ENCODE data around the gene CCL7.

CCL7 gene

GRCh38 chr17:34234616-34235015 lies 35.4 kb upstream of the CCL7 start:
- Histone ChIP-seq H3K9ac (ENCODE audit: low read length) (no peak overlapping the region), H3K36me3 (ENCODE audit: insufficient read depth, low read length) (no peaks in the 10 kb centered on the region), H3K4me1 (ENCODE audit: insufficient read depth, low read length) (peaks cover 35% of the 10 kb centered on the region), H3K27ac (ENCODE audit: low read depth, low read length) (peak overlapping the region; percentile 31), H3K27me3 (ENCODE audit: control insufficient read depth in 1 of 2, insufficient read depth in 2 of 2, low read length in 2 of 2) (no peaks in the 10 kb centered on the region), H3K4me3 (ENCODE audit: low read depth in 1 of 2, low read length in 2 of 2) (no peak overlapping the region), H3K9me3 (ENCODE audit: low read length) (no peaks in the 10 kb centered on the region)

DNA sequence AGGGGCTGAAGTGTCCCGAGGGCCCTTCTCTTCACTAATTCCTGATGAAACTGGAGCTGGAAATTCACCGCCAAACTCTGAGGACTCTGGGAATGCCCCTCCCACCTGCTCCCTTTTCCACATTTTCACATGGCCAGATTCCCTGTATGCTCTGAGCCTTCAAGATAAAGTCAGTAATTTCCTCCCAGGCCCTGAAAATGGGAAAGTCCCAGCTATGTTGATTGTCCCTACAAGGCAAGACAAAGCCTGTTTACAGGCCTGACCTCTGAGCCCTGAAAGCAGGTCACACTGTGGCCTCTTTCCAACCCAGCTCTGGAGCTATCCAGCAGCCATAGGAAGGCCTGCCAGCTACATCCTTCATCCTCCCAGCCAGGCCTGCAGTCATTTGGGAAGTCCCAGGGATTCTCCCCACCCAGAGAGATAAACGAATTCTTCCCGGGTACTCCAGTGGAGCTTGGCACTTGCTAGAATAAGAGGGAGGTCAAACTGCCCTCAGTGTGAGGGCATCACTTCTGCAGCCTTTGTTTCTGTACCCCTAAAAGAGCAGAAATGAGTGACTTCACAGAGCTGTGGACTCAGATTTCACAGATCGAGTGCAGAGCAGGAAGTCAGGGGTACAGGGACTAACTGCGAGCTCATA lies 34.5 kb upstream of the CCL7 start:
- Histone ChIP-seq H3K27ac (ENCODE audit: low read depth, low read length) (peak overlapping the region; percentile 27), H3K4me1 (ENCODE audit: insufficient read depth, low read length) (peaks cover 43% of the 10 kb centered on the region), H3K36me3 (ENCODE audit: insufficient read depth, low read length) (no peaks in the 10 kb centered on the region), H3K9ac (ENCODE audit: low read length) (no peak overlapping the region), H3K4me3 (ENCODE audit: low read depth in 1 of 2, low read length in 2 of 2) (no peak overlapping the region), H3K27me3 (ENCODE audit: control insufficient read depth in 1 of 2, insufficient read depth in 2 of 2, low read length in 2 of 2) (no peaks in the 10 kb centered on the region), H3K9me3 (ENCODE audit: low read length) (no peaks in the 10 kb centered on the region)

- no peak overlapping the region for H3K9ac ChIP-seq (ENCODE audit: low read length)
- H3K4me3 ChIP-seq (ENCODE audit: low read depth in 1 of 2, low read length in 2 of 2): no peak overlapping the region
- H3K4me1 ChIP-seq (ENCODE audit: insufficient read depth, low read length): peaks cover 49% of the 10 kb centered on the region
- no peaks in the 10 kb centered on the region for H3K27me3 ChIP-seq (ENCODE audit: control insufficient read depth in 1 of 2, insufficient read depth in 2 of 2, low read length in 2 of 2)
- no peaks in the 10 kb centered on the region for H3K36me3 ChIP-seq (ENCODE audit: insufficient read depth, low read length)
- H3K9me3 ChIP-seq (ENCODE audit: low read length): no peaks in the 10 kb centered on the region
- peak overlapping the region; percentile 27 for H3K27ac ChIP-seq (ENCODE audit: low read depth, low read length)
Observed at GRCh38 chr17:34236281-34236892, 33.6 kb upstream of the CCL7 start.

GRCh38 chr17:34237458-34237857 lies 32.6 kb upstream of the CCL7 start:
- Histone ChIP-seq H3K9me3 (ENCODE audit: low read length) (no peaks in the 10 kb centered on the region), H3K4me1 (ENCODE audit: insufficient read depth, low read length) (peaks cover 49% of the 10 kb centered on the region), H3K9ac (ENCODE audit: low read length) (no peak overlapping the region), H3K36me3 (ENCODE audit: insufficient read depth, low read length) (no peaks in the 10 kb centered on the region), H3K27ac (ENCODE audit: low read depth, low read length) (no peak overlapping the region), H3K4me3 (ENCODE audit: low read depth in 1 of 2, low read length in 2 of 2) (no peak overlapping the region), H3K27me3 (ENCODE audit: control insufficient read depth in 1 of 2, insufficient read depth in 2 of 2, low read length in 2 of 2) (no peaks in the 10 kb centered on the region)

DNA sequence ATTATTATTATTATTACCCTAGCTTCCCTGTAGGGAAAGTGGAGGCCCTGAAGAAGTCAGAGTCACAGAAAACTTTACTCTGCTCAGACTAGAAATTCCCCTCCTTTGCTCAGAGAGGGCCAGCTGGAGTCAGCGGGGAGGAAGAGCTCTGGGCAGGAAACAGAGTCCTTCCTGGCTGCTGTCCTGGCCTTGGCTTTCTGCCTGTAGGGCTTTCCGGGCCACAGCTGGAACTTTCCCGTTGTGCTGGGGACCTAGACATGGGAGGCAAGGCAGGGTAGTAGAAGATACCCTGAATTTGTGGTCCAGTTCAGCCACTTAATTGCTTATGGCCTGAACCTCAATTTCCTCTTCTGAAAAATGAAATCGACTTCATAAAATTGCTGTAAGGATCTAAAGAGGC lies 29.0 kb upstream of the CCL7 start:
- no peaks in the 10 kb centered on the region for H3K9me3 ChIP-seq (ENCODE audit: low read length)
- H3K4me1 ChIP-seq (ENCODE audit: insufficient read depth, low read length): peaks cover 31% of the 10 kb centered on the region
- H3K4me3 ChIP-seq (ENCODE audit: low read depth in 1 of 2, low read length in 2 of 2): no peak overlapping the region
- H3K27me3 ChIP-seq (ENCODE audit: control insufficient read depth in 1 of 2, insufficient read depth in 2 of 2, low read length in 2 of 2): no peaks in the 10 kb centered on the region
- no peak overlapping the region for H3K27ac ChIP-seq (ENCODE audit: low read depth, low read length)
- H3K9ac ChIP-seq (ENCODE audit: low read length): no peak overlapping the region
- no peaks in the 10 kb centered on the region for H3K36me3 ChIP-seq (ENCODE audit: insufficient read depth, low read length)

- Histone ChIP-seq H3K27me3 (ENCODE audit: control insufficient read depth in 1 of 2, insufficient read depth in 2 of 2, low read length in 2 of 2) (no peaks in the 10 kb centered on the region), H3K27ac (ENCODE audit: low read depth, low read length) (no peak overlapping the region), H3K4me1 (ENCODE audit: insufficient read depth, low read length) (peaks cover 29% of the 10 kb centered on the region), H3K4me3 (ENCODE audit: low read depth in 1 of 2, low read length in 2 of 2) (no peak overlapping the region), H3K9ac (ENCODE audit: low read length) (no peak overlapping the region), H3K9me3 (ENCODE audit: low read length) (no peaks in the 10 kb centered on the region), H3K36me3 (ENCODE audit: insufficient read depth, low read length) (no peaks in the 10 kb centered on the region)
Observed at GRCh38 chr17:34242587-34243363, 27.2 kb upstream of the CCL7 start.

DNA sequence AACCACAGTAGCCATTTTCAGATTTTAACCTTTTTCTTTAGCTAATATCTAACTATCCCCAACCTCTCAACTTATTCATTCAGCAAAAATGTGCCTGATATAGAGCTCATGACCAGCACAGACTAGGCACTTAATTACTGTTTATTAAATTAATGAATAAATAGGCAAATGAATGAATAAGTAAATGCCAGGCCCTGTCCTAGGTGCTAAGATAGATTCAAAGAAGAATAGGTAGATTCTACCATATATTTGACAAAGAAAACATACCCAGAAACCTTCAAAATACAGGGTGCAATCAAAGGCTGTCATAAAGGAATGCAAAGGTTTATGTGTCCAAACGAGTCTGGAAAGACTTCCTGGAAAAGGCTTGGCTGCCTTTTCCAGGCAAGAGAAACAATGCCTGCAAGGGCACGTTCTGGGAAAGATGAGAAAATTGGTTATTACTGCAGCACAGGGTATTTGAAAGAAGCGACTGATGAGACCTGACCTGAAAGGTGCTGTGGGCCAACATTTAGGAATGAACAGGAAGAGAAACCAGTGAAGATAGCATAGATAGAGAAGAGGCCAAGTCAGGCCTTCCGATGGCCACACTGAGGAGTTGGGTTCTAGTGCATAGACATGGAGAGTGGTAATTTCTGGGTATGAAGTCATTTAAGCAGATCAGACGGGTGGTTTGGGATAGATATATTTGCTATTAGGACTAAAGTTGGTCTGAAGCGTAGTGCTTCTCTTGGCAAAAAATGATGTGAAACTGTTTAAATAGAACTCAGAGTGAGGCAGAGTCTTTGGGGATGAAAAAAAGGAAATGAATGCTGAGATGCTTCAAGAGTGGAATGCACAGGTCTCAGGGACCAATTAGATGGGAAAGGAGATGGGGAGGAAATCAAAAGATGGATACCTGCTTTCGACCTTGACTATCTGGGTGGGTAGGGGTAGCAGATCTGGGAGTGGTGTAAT lies 26.4 kb upstream of the CCL7 start:
- Histone ChIP-seq H3K9me3 (ENCODE audit: low read length) (no peaks in the 10 kb centered on the region), H3K4me3 (ENCODE audit: low read depth in 1 of 2, low read length in 2 of 2) (no peak overlapping the region), H3K4me1 (ENCODE audit: insufficient read depth, low read length) (peaks cover 35% of the 10 kb centered on the region), H3K27me3 (ENCODE audit: control insufficient read depth in 1 of 2, insufficient read depth in 2 of 2, low read length in 2 of 2) (no peaks in the 10 kb centered on the region), H3K9ac (ENCODE audit: low read length) (no peak overlapping the region), H3K36me3 (ENCODE audit: insufficient read depth, low read length) (no peaks in the 10 kb centered on the region), H3K27ac (ENCODE audit: low read depth, low read length) (no peak overlapping the region)

GRCh38 chr17:34245351-34245905 lies 24.6 kb upstream of the CCL7 start:
- Histone ChIP-seq H3K4me1 (ENCODE audit: insufficient read depth, low read length) (peaks cover 40% of the 10 kb centered on the region), H3K9ac (ENCODE audit: low read length) (no peak overlapping the region), H3K27ac (ENCODE audit: low read depth, low read length) (no peak overlapping the region), H3K27me3 (ENCODE audit: control insufficient read depth in 1 of 2, insufficient read depth in 2 of 2, low read length in 2 of 2) (no peaks in the 10 kb centered on the region), H3K4me3 (ENCODE audit: low read depth in 1 of 2, low read length in 2 of 2) (no peak overlapping the region), H3K9me3 (ENCODE audit: low read length) (no peaks in the 10 kb centered on the region), H3K36me3 (ENCODE audit: insufficient read depth, low read length) (no peaks in the 10 kb centered on the region)

DNA sequence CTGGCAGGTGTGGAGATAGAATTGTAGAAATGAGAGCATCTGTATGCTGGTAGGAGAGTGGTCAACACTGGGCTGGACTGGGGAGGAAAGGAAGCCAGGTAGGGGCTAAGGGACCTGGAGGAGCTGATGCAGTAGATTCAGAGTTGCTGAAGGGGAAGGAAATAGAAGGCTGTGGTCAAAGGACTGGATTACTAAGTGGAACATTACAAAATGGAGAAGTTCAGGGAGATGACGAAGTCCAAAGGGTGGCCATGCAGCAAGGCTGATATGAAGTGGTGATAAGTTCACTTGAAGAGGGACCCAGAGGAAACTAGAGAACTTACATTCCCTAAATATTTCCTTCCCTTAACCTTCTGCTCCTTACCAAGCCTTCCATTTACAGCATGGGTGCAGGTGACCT lies 23.6 kb upstream of the CCL7 start:
- H3K9me3 ChIP-seq (ENCODE audit: low read length): no peaks in the 10 kb centered on the region
- peaks cover 43% of the 10 kb centered on the region for H3K4me1 ChIP-seq (ENCODE audit: insufficient read depth, low read length)
- no peak overlapping the region for H3K27ac ChIP-seq (ENCODE audit: low read depth, low read length)
- H3K9ac ChIP-seq (ENCODE audit: low read length): no peak overlapping the region
- no peaks in the 10 kb centered on the region for H3K36me3 ChIP-seq (ENCODE audit: insufficient read depth, low read length)
- no peak overlapping the region for H3K4me3 ChIP-seq (ENCODE audit: low read depth in 1 of 2, low read length in 2 of 2)
- no peaks in the 10 kb centered on the region for H3K27me3 ChIP-seq (ENCODE audit: control insufficient read depth in 1 of 2, insufficient read depth in 2 of 2, low read length in 2 of 2)

- no peak overlapping the region for H3K4me3 ChIP-seq (ENCODE audit: low read depth in 1 of 2, low read length in 2 of 2)
- no peak overlapping the region for H3K9ac ChIP-seq (ENCODE audit: low read length)
- H3K36me3 ChIP-seq (ENCODE audit: insufficient read depth, low read length): no peaks in the 10 kb centered on the region
- no peak overlapping the region for H3K27ac ChIP-seq (ENCODE audit: low read depth, low read length)
- no peaks in the 10 kb centered on the region for H3K9me3 ChIP-seq (ENCODE audit: low read length)
- H3K4me1 ChIP-seq (ENCODE audit: insufficient read depth, low read length): peaks cover 47% of the 10 kb centered on the region
- H3K27me3 ChIP-seq (ENCODE audit: control insufficient read depth in 1 of 2, insufficient read depth in 2 of 2, low read length in 2 of 2): no peaks in the 10 kb centered on the region
Observed at GRCh38 chr17:34246881-34247280, 23.1 kb upstream of the CCL7 start.
